ENCODE results near the gene FAM53B. TPM values are rescaled to one million over a fixed set of nuclear protein-coding genes. Genes with fewer than 3 reads are reported as not detected.

The FAM53B gene
- total RNA-seq, 1 experiment from 2014 or later = 9.4 TPM

GRCh38 chr10:124737708-124738107 lies 6.5 kb downstream of the FAM53B start:
- no peak overlapping the region for H3K4me3 ChIP-seq
- DNase-seq = no peak
- H3K36me3 ChIP-seq = no peaks in the 10 kb centered on the region
- H3K27me3 ChIP-seq = no peaks in the 10 kb centered on the region
- H3K27ac ChIP-seq = no peak overlapping the region
- no peaks in the 10 kb centered on the region for H3K9me3 ChIP-seq (replicated peaks)
- H3K4me1 ChIP-seq = peaks cover 3% of the 10 kb centered on the region; the same call in 1 of the 2 replicates

GRCh38 chr10:124737221-124737620 lies 7.0 kb downstream of the FAM53B start:
- H3K4me3 ChIP-seq = no peak overlapping the region
- H3K4me1 ChIP-seq = peaks cover 3% of the 10 kb centered on the region; the same call in 1 of the 2 replicates
- no peak for DNase-seq
- H3K27ac ChIP-seq = no peak overlapping the region
- H3K27me3 ChIP-seq = no peaks in the 10 kb centered on the region
- no peaks in the 10 kb centered on the region for H3K9me3 ChIP-seq (replicated peaks)
- no peaks in the 10 kb centered on the region for H3K36me3 ChIP-seq

GRCh38 chr10:124736491-124737136 lies 7.6 kb downstream of the FAM53B start:
- Histone ChIP-seq H3K4me1 (peaks cover 3% of the 10 kb centered on the region; the same call in 1 of the 2 replicates), H3K4me3 (no peak overlapping the region), H3K27me3 (no peaks in the 10 kb centered on the region), H3K36me3 (no peaks in the 10 kb centered on the region), H3K9me3 (replicated peaks) (no peaks in the 10 kb centered on the region), H3K27ac (no peak overlapping the region)
- peak; percentile 13 to 14 for DNase-seq

GRCh38 chr10:124735491-124736286 lies 8.5 kb downstream of the FAM53B start:
- Histone ChIP-seq H3K4me1 (no peaks in the 10 kb centered on the region; the same call in 1 of the 2 replicates), H3K9me3 (replicated peaks) (no peaks in the 10 kb centered on the region), H3K36me3 (no peaks in the 10 kb centered on the region), H3K27me3 (no peaks in the 10 kb centered on the region), H3K27ac (no peak overlapping the region), H3K4me3 (no peak overlapping the region)
- DNase-seq = no peak

GRCh38 chr10:124734311-124735166 lies 9.6 kb downstream of the FAM53B start:
- H3K9me3 ChIP-seq (replicated peaks) = no peaks in the 10 kb centered on the region
- H3K4me1 ChIP-seq = no peaks in the 10 kb centered on the region
- no peaks in the 10 kb centered on the region for H3K27me3 ChIP-seq
- DNase-seq = no peak
- no peak overlapping the region for H3K27ac ChIP-seq
- no peaks in the 10 kb centered on the region for H3K36me3 ChIP-seq
- H3K4me3 ChIP-seq = no peak overlapping the region

- H3K36me3 ChIP-seq = no peaks in the 10 kb centered on the region
- H3K4me3 ChIP-seq = no peak overlapping the region
- no peak overlapping the region for H3K27ac ChIP-seq
- H3K4me1 ChIP-seq = 0 out of 2 replicates have a peak, but pooled peaks cover 2% of the 10 kb centered on the region
- DNase-seq = no peak
- no peaks in the 10 kb centered on the region for H3K27me3 ChIP-seq
- H3K9me3 ChIP-seq (replicated peaks) = no peaks in the 10 kb centered on the region
Measured at GRCh38 chr10:124733571-124734245, 10.5 kb downstream of the FAM53B start.

GRCh38 chr10:124732931-124733570 lies 11.1 kb downstream of the FAM53B start:
- H3K27me3 ChIP-seq = no peaks in the 10 kb centered on the region
- H3K4me1 ChIP-seq = peaks cover 7% of the 10 kb centered on the region; the same call in 1 of the 2 replicates
- no peaks in the 10 kb centered on the region for H3K36me3 ChIP-seq
- no peak overlapping the region for H3K27ac ChIP-seq
- no peak for DNase-seq
- H3K9me3 ChIP-seq (replicated peaks) = no peaks in the 10 kb centered on the region
- no peak overlapping the region for H3K4me3 ChIP-seq

- no peak overlapping the region for H3K4me3 ChIP-seq
- H3K36me3 ChIP-seq = no peaks in the 10 kb centered on the region
- peaks cover 7% of the 10 kb centered on the region; the same call in 1 of the 2 replicates for H3K4me1 ChIP-seq
- H3K9me3 ChIP-seq (replicated peaks) = no peaks in the 10 kb centered on the region
- DNase-seq = no peak
- no peak overlapping the region for H3K27ac ChIP-seq
- no peaks in the 10 kb centered on the region for H3K27me3 ChIP-seq
Measured at GRCh38 chr10:124731551-124731950, 12.6 kb downstream of the FAM53B start.

- H3K27me3 ChIP-seq = no peaks in the 10 kb centered on the region
- no peak overlapping the region for H3K27ac ChIP-seq
- DNase-seq = no peak
- no peaks in the 10 kb centered on the region for H3K9me3 ChIP-seq (replicated peaks)
- H3K4me1 ChIP-seq = peaks cover 7% of the 10 kb centered on the region; the same call in 1 of the 2 replicates
- H3K36me3 ChIP-seq = no peaks in the 10 kb centered on the region
- H3K4me3 ChIP-seq = no peak overlapping the region
Measured at GRCh38 chr10:124730790-124731189, 13.4 kb downstream of the FAM53B start.

GRCh38 chr10:124728830-124729661 lies 15.1 kb downstream of the FAM53B start:
- Histone ChIP-seq H3K4me3 (no peak overlapping the region), H3K27me3 (no peaks in the 10 kb centered on the region), H3K9me3 (replicated peaks) (no peaks in the 10 kb centered on the region), H3K36me3 (no peaks in the 10 kb centered on the region), H3K27ac (no peak overlapping the region; the same call in 1 of the 2 replicates), H3K4me1 (peaks cover 7% of the 10 kb centered on the region; the same call in 1 of the 2 replicates)
- DNase-seq = no peak

GRCh38 chr10:124728071-124728829 lies 15.9 kb downstream of the FAM53B start:
- Histone ChIP-seq H3K36me3 (no peaks in the 10 kb centered on the region), H3K9me3 (replicated peaks) (no peaks in the 10 kb centered on the region), H3K4me1 (peaks cover 7% of the 10 kb centered on the region; the same call in 1 of the 2 replicates), H3K27me3 (no peaks in the 10 kb centered on the region), H3K4me3 (no peak overlapping the region), H3K27ac (no peak overlapping the region; the same call in 1 of the 2 replicates)
- DNase-seq = peak in 1 of 2 experiments; percentile 43

- no peaks in the 10 kb centered on the region for H3K27me3 ChIP-seq
- no peak for DNase-seq
- H3K4me3 ChIP-seq = no peak overlapping the region
- no peak overlapping the region for H3K27ac ChIP-seq
- H3K36me3 ChIP-seq = no peaks in the 10 kb centered on the region
- no peaks in the 10 kb centered on the region for H3K9me3 ChIP-seq (replicated peaks)
- peaks cover 7% of the 10 kb centered on the region; the same call in 1 of the 2 replicates for H3K4me1 ChIP-seq
Measured at GRCh38 chr10:124727361-124727960, 16.7 kb downstream of the FAM53B start.

All from SJCRH30 (cell line).